Activated CD8-positive, alpha-beta memory T cell treated with anti-CD3 and anti-CD28 coated beads, Interleukin-2, amount 50 U/mL, for 48 hours (primary cell): ENCODE results near the gene ZRANB1.
"Not testable (repeated sequence)": the region's sequence is repeated elsewhere in the genome, so short reads cannot be mapped to it uniquely, and the experiment has no call there.

ENCODE experiments used
- DNase-seq: peaks from one replicate; pipeline ENCODE4 v3.0.0-alpha.2; 2020

The ZRANB1 gene

DNA sequence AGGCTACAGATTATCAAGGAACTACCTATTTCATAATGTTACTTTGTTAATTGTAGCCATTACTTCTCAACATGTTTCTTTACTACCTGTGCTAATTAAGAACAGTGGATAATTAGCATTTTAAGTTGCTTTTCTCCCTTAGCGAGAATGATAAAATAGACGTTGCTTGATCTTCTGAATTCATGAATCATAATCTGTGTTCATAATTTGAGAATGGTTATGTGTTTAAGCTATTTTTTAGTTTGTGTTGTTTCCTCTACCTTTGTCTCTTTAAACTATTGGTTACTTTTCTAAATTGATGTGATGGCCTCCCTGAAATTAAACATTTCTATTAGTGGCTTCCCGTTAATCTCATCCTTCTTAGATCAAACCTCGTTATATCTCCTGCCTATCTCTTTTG is at the start of gene ZRANB1:
Gene ZRANB1 (plus strand): TSS at position 301 of the 400 bp plus-strand sequence. CDS start 371 bp downstream, outside the sequence.
- DNase-seq: no peak

DNA sequence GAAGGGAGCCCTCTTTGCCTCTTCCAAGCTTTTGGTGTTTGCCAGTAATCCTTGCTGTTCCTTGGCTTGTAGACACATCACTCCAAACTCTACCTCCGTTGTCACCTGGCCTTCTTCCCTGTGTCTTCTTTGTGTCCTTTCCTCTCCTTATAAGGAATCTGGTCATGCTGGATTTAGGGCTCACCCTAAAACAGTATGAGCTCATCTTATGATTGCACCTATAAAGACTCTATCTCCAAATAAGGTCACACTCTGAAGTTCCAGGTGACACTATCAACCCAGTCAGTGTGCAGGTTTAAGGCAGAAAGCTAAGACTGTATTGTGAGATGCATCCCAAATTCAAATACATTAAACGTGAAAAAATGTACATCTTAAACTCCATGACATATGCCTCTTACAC is 49.0 kb upstream of the ZRANB1 start:
- no peak for DNase-seq

GRCh38 chr10:124894569-124895215 is 47.2 kb upstream of the ZRANB1 start:
- DNase-seq: no peak

GRCh38 chr10:124896751-124897150 is 45.2 kb upstream of the ZRANB1 start:
- DNase-seq: no peak

GRCh38 chr10:124898471-124898870 is 43.5 kb upstream of the ZRANB1 start:
- DNase-seq: no peak

GRCh38 chr10:124899151-124899550 is 42.8 kb upstream of the ZRANB1 start:
- no peak for DNase-seq

- DNase-seq: no peak
These were observed 39.5 kb upstream of the ZRANB1 start for GRCh38 chr10:124902462-124902861.

- DNase-seq: no peak
These were observed 38.8 kb upstream of the ZRANB1 start for GRCh38 chr10:124903111-124903510.

- no peak for DNase-seq
These were observed 37.1 kb upstream of the ZRANB1 start for GRCh38 chr10:124904796-124905195.

DNA sequence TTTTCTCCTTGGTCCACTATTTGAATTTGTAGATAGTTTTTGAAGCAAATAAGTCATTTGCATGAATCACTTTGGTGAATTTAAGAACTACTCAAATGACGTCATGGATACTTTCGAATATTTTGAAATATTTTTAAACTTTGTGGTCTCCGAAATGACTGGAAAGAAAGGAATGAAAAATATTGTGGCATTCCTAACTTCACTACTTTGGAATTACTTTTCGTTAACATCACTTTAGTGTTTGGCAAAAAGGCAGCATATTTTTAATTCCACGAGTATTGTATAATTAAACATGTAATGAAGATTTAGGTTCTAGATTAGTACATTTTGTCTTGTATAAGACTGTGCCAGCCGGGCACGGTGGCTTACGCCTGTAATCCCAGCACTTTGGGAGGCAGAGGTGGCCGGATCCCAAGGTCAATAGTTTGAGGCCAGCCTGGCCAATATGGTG is 35.3 kb upstream of the ZRANB1 start:
- DNase-seq: no peak

DNA sequence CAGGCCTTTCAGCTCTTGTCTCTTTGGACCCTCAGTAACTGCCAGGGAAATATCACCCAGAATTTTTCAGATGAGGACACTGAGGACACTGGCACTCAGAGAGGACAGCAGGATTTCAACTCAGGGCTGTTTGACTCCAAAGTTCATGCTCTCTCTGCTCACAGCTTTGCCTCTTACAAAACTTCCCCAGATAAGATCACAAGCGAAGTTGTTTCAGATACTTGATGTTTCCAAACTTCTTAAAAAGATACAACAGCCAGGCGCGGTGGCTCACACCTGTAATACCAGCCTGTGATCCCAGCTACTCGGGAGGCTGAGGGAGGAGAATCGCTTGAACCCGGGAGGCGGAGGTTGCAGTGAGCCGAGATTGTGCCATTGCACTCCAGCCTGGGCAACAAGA is 32.4 kb upstream of the ZRANB1 start:
- no peak for DNase-seq

DNA sequence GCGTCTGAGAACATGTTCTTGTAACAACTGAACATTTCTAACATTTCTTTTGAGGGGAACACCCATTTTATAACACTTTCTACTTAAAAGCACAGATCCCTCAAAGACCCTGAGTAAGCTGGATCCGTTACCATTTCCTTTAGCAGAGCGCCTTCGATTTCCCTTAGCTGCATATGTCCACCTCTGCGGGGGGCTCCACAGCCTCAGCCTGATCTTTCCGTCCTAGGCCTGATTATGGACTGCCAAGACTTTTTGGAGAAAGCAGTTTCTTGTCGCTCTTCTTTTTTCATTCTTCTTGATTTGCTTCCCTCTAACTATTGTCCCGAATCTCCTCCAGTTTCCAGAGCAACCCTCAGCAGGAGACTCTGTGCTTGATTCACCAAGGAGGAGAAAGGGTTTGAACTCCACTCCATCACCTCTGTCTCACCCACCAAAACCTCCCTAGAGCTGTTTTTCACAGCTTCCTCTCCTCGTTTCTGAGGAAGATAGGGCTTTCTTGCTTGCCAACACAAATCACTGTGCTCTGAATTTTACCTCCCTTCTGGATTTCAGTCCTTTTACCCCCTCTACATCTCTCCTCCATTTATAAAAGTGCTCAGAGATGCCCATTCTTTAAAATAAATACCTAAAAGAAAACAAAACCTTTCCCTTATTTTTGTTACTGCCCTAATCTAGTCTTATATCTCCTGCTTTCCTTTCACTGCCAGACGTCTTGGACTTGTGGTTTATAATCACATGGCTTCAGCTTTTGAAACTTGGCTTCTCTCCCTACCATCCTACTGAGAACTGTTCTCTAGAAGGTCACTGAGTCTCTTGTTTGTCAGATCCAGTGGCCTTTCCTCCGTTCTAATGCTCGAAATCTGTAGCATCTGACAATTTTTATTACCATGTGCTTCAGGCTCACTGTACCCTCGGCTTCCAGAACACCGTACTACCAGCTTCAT is 30.5 kb upstream of the ZRANB1 start:
- DNase-seq: no peak

DNA sequence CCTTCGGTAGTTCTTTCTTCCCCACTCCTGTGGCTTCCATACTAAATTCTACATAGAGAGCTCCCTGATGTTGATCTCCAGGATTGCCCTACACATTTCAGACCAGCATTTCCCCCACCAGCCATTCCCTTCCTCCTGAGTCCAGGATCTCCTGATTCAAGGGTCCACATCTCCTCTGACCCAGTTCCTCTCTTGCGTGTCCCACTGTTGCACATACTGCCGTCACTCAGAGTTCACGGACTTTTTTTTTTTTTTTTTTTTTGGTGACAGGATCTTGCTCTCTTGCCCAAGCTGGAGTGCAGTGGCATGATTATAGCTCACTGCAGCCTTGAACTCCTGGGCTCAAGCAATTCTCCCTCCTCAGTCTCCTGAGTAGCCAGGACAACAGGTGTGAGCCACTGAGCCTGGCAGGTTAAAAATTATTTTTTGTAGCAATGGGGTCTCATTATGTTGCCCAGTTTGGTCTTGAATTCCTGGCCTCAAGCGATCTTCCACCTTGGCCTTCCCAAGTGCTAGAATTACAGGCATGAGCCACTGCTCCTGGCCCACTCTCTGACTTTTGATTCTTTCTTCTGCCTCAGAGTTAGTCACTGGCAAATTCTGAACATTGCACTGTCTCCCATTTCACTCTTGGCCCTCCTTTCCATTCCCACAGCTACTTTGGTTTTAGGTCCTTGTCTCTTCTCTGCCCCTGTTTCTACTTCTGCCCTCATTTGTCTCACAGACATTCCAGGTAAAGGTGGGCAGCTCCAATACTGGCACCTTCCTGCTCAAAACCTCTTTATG is 29.6 kb upstream of the ZRANB1 start:
- no peak for DNase-seq

- no peak for DNase-seq
These were observed 28.8 kb upstream of the ZRANB1 start for GRCh38 chr10:124913167-124913566.

GRCh38 chr10:124914398-124914797 is 27.5 kb upstream of the ZRANB1 start:
- not testable (repeated sequence) for DNase-seq

- DNase-seq: no peak
These were observed 25.8 kb upstream of the ZRANB1 start for GRCh38 chr10:124916098-124916584.

GRCh38 chr10:124916585-124917427 is 25.1 kb upstream of the ZRANB1 start:
- DNase-seq: peak; percentile 99

GRCh38 chr10:124917428-124918190 is 24.3 kb upstream of the ZRANB1 start:
- DNase-seq: peak; percentile 66

- DNase-seq: no peak
These were observed 23.6 kb upstream of the ZRANB1 start for GRCh38 chr10:124918191-124918830.

GRCh38 chr10:124918906-124919305 is 23.0 kb upstream of the ZRANB1 start:
- DNase-seq: no peak

GRCh38 chr10:124921261-124921660 is 20.7 kb upstream of the ZRANB1 start:
- no peak for DNase-seq
